ENCODE data around the gene SNX9.

SNX9 gene

GRCh38 chr6:157860505-157860991 lies 37.5 kb downstream of the SNX9 start:
- DNase-seq = no peak

- no peak for DNase-seq
Observed at GRCh38 chr6:157861184-157861583, 38.1 kb downstream of the SNX9 start.

GRCh38 chr6:157861814-157862213 lies 38.8 kb downstream of the SNX9 start:
- no peak for DNase-seq

GRCh38 chr6:157862706-157863105 lies 39.7 kb downstream of the SNX9 start:
- no peak for DNase-seq

GRCh38 chr6:157864185-157864761 lies 41.2 kb downstream of the SNX9 start:
- DNase-seq = no peak

GRCh38 chr6:157865249-157865648 lies 42.2 kb downstream of the SNX9 start:
- no peak for DNase-seq

GRCh38 chr6:157867155-157867559 lies 44.1 kb downstream of the SNX9 start:
- no peak for DNase-seq

GRCh38 chr6:157867981-157868380 lies 44.9 kb downstream of the SNX9 start:
- DNase-seq = peak in 1 of 2 experiments; percentile 18

- no peak for DNase-seq
Observed at GRCh38 chr6:157868835-157869234, 45.8 kb downstream of the SNX9 start.

- DNase-seq = no peak
Observed at GRCh38 chr6:157869673-157870302, 46.7 kb downstream of the SNX9 start.

- DNase-seq = peak; percentile 8 to 33
Observed at GRCh38 chr6:157873735-157874344, 50.8 kb downstream of the SNX9 start.

GRCh38 chr6:157877149-157877548 lies 54.1 kb downstream of the SNX9 start:
- no peak for DNase-seq

- DNase-seq = no peak
Observed at GRCh38 chr6:157877573-157878438, 54.8 kb downstream of the SNX9 start.

- no peak for DNase-seq
Observed at GRCh38 chr6:157879034-157879872, 56.2 kb downstream of the SNX9 start.

- no peak for DNase-seq
Observed at GRCh38 chr6:157879873-157880254, 56.8 kb downstream of the SNX9 start.

GRCh38 chr6:157880534-157880933 lies 57.5 kb downstream of the SNX9 start:
- DNase-seq = no peak

GRCh38 chr6:157881342-157881741 lies 58.3 kb downstream of the SNX9 start:
- no peak for DNase-seq

GRCh38 chr6:157884756-157885155 lies 61.7 kb downstream of the SNX9 start:
- no peak for DNase-seq

GRCh38 chr6:157885211-157885788 lies 62.3 kb downstream of the SNX9 start:
- no peak for DNase-seq

GRCh38 chr6:157885876-157886275 lies 62.8 kb downstream of the SNX9 start:
- no peak for DNase-seq

GRCh38 chr6:157887892-157888291 lies 64.8 kb downstream of the SNX9 start:
- DNase-seq = no peak

Data from NCI-H1930 (cell line).